B cell (primary cell): Measurements from ENCODE around the gene MBNL1. TPM values are rescaled to one million over a fixed set of nuclear protein-coding genes. Genes with fewer than 3 reads are reported as not detected.

Source experiments
- ATAC-seq: fragments of 200-7000 bp; cut with Tn5 transposase; one replicate; pipeline ENCODE4 v1.10.0; 2021; ENCODE audit warnings: low read depth, mild to moderate bottlenecking, moderate number of reproducible peaks, moderate library complexity
- CTCF ChIA-PET: fragments of 350-600 bp; sonication (Branson Sonifier 250); formaldehyde crosslinking; loops from one replicate; lab custom pipeline; 2021; ENCODE audit warnings: antibody characterized with exemption, inconsistent platforms; lab: Charles Lee
- POLR2A ChIA-PET: fragments of 350-600 bp; sonication (Branson Sonifier 250); formaldehyde crosslinking; loops from one replicate; lab custom pipeline; 2021; ENCODE audit warnings: antibody characterized with exemption; lab: Charles Lee
- DNase-seq: peaks from one replicate; pipeline ENCODE4 v3.0.0; 2013
- H2AFZ ChIP-seq: 2 replicates; pipeline ENCODE4 v1.6.1; 2012; ENCODE audit warnings: mild to moderate bottlenecking, low read depth, low read length; ENCODE audit not compliant: insufficient read depth, poor library complexity, severe bottlenecking
- H3K27ac ChIP-seq, 2 donors: 1 replicate in 1 of 2; 2 replicates in 1 of 2; pipeline ENCODE4 v1.5.1; 2012 to 2013; ENCODE audit warnings: low read length in 2 of 2, mild to moderate bottlenecking in 2 of 2, moderate library complexity in 1 of 2
- H3K27me3 ChIP-seq, 4 experiments: fragments of 200-600 bp in 1 of 4; sonication (generic) in 1 of 4; replicated peaks in 1 of 4; 1 replicate in 2 of 4; 2 replicates in 2 of 4; pipeline versions ENCODE4 v1.6.1 to v1.7.0; 2013 to 2016; ENCODE audit warnings: low read length in 3 of 4, mild to moderate bottlenecking in 2 of 4, mixed read lengths in 1 of 4, moderate library complexity in 1 of 4; ENCODE audit not compliant: insufficient read depth in 4 of 4, control insufficient read depth in 3 of 4; ENCODE audit errors: control extremely low read depth in 1 of 4
- H3K36me3 ChIP-seq, 2 experiments: replicated peaks in 1 of 2; 1 replicate in 1 of 2; 2 replicates in 1 of 2; pipeline versions ENCODE4 v1.6.1 to v1.7.1; 2013; ENCODE audit warnings: low read length in 1 of 2; ENCODE audit not compliant: insufficient read depth in 2 of 2, control insufficient read depth in 1 of 2; ENCODE audit errors: control extremely low read depth in 1 of 2, extremely low read depth in 1 of 2
- H3K4me1 ChIP-seq, 2 donors: fragments of 200-600 bp in 1 of 2; sonication (generic) in 1 of 2; 1 replicate in 1 of 2; 2 replicates in 1 of 2; pipeline versions ENCODE4 v1.5.1 to v1.6.1; 2013 to 2017; ENCODE audit warnings: low read length in 2 of 2; ENCODE audit not compliant: control insufficient read depth in 2 of 2, insufficient read depth in 2 of 2
- H3K4me2 ChIP-seq: replicated peaks from 2 replicates; pipeline ENCODE3; 2012; ENCODE audit warnings: mild to moderate bottlenecking, low read depth, low read length; ENCODE audit not compliant: poor library complexity, severe bottlenecking
- H3K4me3 ChIP-seq, 5 experiments: fragments of 200-600 bp in 1 of 5; sonication (generic) in 1 of 5; 1 replicate in 3 of 5; 2 replicates in 2 of 5; pipeline versions ENCODE4 v1.5.1 to v1.7.0; 2011 to 2016; ENCODE audit warnings: low read length in 4 of 5, mild to moderate bottlenecking in 4 of 5, low read depth in 2 of 5, control low read depth in 1 of 5, moderate library complexity in 1 of 5; ENCODE audit not compliant: insufficient read depth in 1 of 5; ENCODE audit errors: control extremely low read depth in 1 of 5, extremely low read depth in 1 of 5
- H3K79me2 ChIP-seq: fragments of 200-600 bp; sonication (generic); one replicate; pipeline ENCODE4 v1.6.0; 2016; ENCODE audit warnings: low read length; ENCODE audit not compliant: control insufficient read depth, insufficient read depth
- H3K9ac ChIP-seq: fragments of 200-600 bp; sonication (generic); 2 replicates; pipeline ENCODE4 v1.6.1; 2017; ENCODE audit warnings: mild to moderate bottlenecking, low read length, moderate library complexity
- H3K9me3 ChIP-seq, 3 donors: one replicate each; pipeline versions ENCODE4 v1.6.1 to v1.7.1; 2013; ENCODE audit warnings: low read length in 2 of 3; ENCODE audit not compliant: control insufficient read depth in 2 of 3, insufficient read depth in 1 of 3; ENCODE audit errors: control extremely low read depth in 1 of 3
- H4K20me1 ChIP-seq: 2 replicates; pipeline ENCODE4 v1.6.0; 2012; ENCODE audit warnings: mild to moderate bottlenecking, low read length; ENCODE audit not compliant: insufficient read depth, control insufficient read depth, poor library complexity, severe bottlenecking
- H3K27ac Mint-ChIP-seq: one replicate; pipeline ENCODE4 v1.8.0; 2021; ENCODE audit warnings: mixed read lengths
- H3K27me3 Mint-ChIP-seq: one replicate; pipeline ENCODE4 v1.8.0; 2021; ENCODE audit warnings: mixed read lengths
- H3K4me1 Mint-ChIP-seq: one replicate; pipeline ENCODE4 v1.8.0; 2021; ENCODE audit warnings: mixed read lengths
- H3K4me3 Mint-ChIP-seq: one replicate; pipeline ENCODE4 v1.8.0; 2021; ENCODE audit warnings: mixed read lengths
- H3K9me3 Mint-ChIP-seq: one replicate; pipeline ENCODE4 v1.8.0; 2022; ENCODE audit warnings: mixed read lengths; ENCODE audit not compliant: insufficient read depth
- CTCF ChIP-seq: fragments of 200-600 bp; IDR thresholded peaks from one replicate; pipeline ENCODE4 v1.8.0; 2022; ENCODE audit warnings: antibody characterized with exemption, mild to moderate bottlenecking
- EZH2 ChIP-seq: IDR thresholded peaks from 2 replicates; pipeline ENCODE4 v1.6.1; 2012; ENCODE audit warnings: borderline replicate concordance, low read depth, mild to moderate bottlenecking, moderate library complexity, low read length; ENCODE audit not compliant: insufficient read depth, poor library complexity, severe bottlenecking
- WGBS: methylation state at CpG from one replicate; pipeline ENCODE4 v1.1.5; 2013; ENCODE audit warnings: missing lambda C conversion rate; ENCODE audit not compliant: insufficient coverage; 5-methylcytosine and 5-hydroxymethylcytosine counted together
- intact Hi-C: fragments of 100-400 bp; cut with micrococcal nuclease; formaldehyde crosslinking; loops from one replicate; pipeline ENCODE4 v1.10.0; 2022
- polyA plus RNA-seq: library from polyadenylated mRNA; depleted of rRNA; stranded (reverse); fragments of >200 nt; gene quantifications from 2 replicates; pipeline ENCODE4 v1.2.3, GENCODE V29; 2012
- total RNA-seq, 2 donors: library from RNA; stranded (reverse); fragments of 120-200 nt in 1 of 2; gene quantifications; 1 replicate in 1 of 2; 2 replicates in 1 of 2; pipeline versions ENCODE4 v1.2.3 to v1.2.4, GENCODE V29; 2013 to 2022

Gene MBNL1
- total and polyA plus RNA-seq, 2 donors (not counting 1 experiment from before 2014, with no cell fraction given) = 195 to 505 TPM

- no peak for TF ChIP-seq EZH2
- TF ChIP-seq CTCF = no peak
- Histone ChIP-seq H3K4me2 (no peak overlapping the region), H3K27ac (peak overlapping the region in 1 of 2 donors; percentile 43), H3K27me3 (no peaks in the 10 kb centered on the region), H2AFZ (no peak overlapping the region), H3K4me1 (peaks cover 5 to 13% of the 10 kb centered on the region in 2 donors), H3K4me3 (no peak overlapping the region), H3K36me3 (peaks cover 2 to 65% of the 10 kb centered on the region in 2 experiments), H3K9ac (no peak overlapping the region), H4K20me1 (peaks cover 14% of the 10 kb centered on the region), H3K9me3 (no peaks in the 10 kb centered on the region), H3K79me2 (peaks cover 70% of the 10 kb centered on the region)
- no peak for ATAC-seq
- CTCF ChIA-PET = interaction anchor here (0.7 to 9.5 kb wide), 8 partner anchors 16 to 374 kb away, joined by 3 to 222 read pairs (median 4); no protein-coding TSS in a partner anchor
- no peak for DNase-seq
- intact Hi-C loops = loop anchor here (5.0 kb wide), 1 partner anchor 149 kb away; no protein-coding TSS in a partner anchor
- 87% methylated on average over 3 of the region's 7 CpGs for WGBS
- H3K9me3 Mint-ChIP-seq = no peaks in the 10 kb centered on the region
- peaks cover 44% of the 10 kb centered on the region for H3K4me1 Mint-ChIP-seq
- H3K4me3 Mint-ChIP-seq = no peak overlapping the region
- POLR2A ChIA-PET = no interaction called here
- H3K27ac Mint-ChIP-seq = peak overlapping the region; percentile 43
- no peaks in the 10 kb centered on the region for H3K27me3 Mint-ChIP-seq
Observed at GRCh38 chr3:152446495-152446894, 177.8 kb downstream of the MBNL1 start.

GRCh38 chr3:152447511-152447910 lies 178.8 kb downstream of the MBNL1 start:
- no peaks in the 10 kb centered on the region for H3K27me3 ChIP-seq
- no peaks in the 10 kb centered on the region for H3K9me3 ChIP-seq
- H3K27ac ChIP-seq = peak overlapping the region in 1 of 2 donors; percentile 68
- no peak overlapping the region for H2AFZ ChIP-seq
- peaks cover 14% of the 10 kb centered on the region for H4K20me1 ChIP-seq
- TF ChIP-seq CTCF (no peak), EZH2 (no peak)
- H3K9me3 Mint-ChIP-seq = no peaks in the 10 kb centered on the region
- H3K27me3 Mint-ChIP-seq = no peaks in the 10 kb centered on the region
- ChIA-PET CTCF (interaction anchor here (0.7 to 9.5 kb wide), 9 partner anchors 17 to 375 kb away, joined by 3 to 222 read pairs (median 4); no protein-coding TSS in a partner anchor), POLR2A (interaction anchor here (0.8 kb wide), 1 partner anchor 76 kb away, joined by 6 read pairs; no protein-coding TSS in a partner anchor)
- H3K4me1 Mint-ChIP-seq = peaks cover 41% of the 10 kb centered on the region
- peaks cover 7 to 75% of the 10 kb centered on the region in 2 experiments for H3K36me3 ChIP-seq
- no peak overlapping the region for H3K4me2 ChIP-seq
- peak overlapping the region; percentile 23 for H3K27ac Mint-ChIP-seq
- peaks cover 74% of the 10 kb centered on the region for H3K79me2 ChIP-seq
- no peak overlapping the region for H3K4me3 Mint-ChIP-seq
- ATAC-seq = no peak
- DNase-seq = no peak
- intact Hi-C loops = loop anchor here (5.0 kb wide), 1 partner anchor 150 kb away; no protein-coding TSS in a partner anchor
- H3K4me1 ChIP-seq = peaks cover 5 to 11% of the 10 kb centered on the region in 2 donors
- H3K9ac ChIP-seq = no peak overlapping the region
- 83% methylated on average over 1 of the region's 3 CpGs for WGBS
- no peak overlapping the region for H3K4me3 ChIP-seq
